Thyroid gland (tissue), 4 donors: Measurements from ENCODE around the gene DNAH17.

Experiments
- POLR2A ChIP-seq, 2 donors: fragments of 450-650 bp; IDR thresholded peaks; one replicate each; pipeline ENCODE4 v1.6.1; 2017; ENCODE audit warnings: antibody characterized with exemption in 2 of 2, mild to moderate bottlenecking in 2 of 2, moderate library complexity in 1 of 2
- TF ChIP-seq, protein P1 (sequence below), 6 experiments: fragments of 200-600 bp in 3 of 6; fragments of 450-650 bp in 3 of 6; sonication (generic) in 3 of 6; IDR thresholded peaks; one replicate each; pipeline ENCODE4 v1.5.1; 2016 to 2019; ENCODE audit warnings: antibody characterized with exemption in 6 of 6, mild to moderate bottlenecking in 2 of 6, inconsistent platforms in 1 of 6, moderate library complexity in 1 of 6

DNA sequence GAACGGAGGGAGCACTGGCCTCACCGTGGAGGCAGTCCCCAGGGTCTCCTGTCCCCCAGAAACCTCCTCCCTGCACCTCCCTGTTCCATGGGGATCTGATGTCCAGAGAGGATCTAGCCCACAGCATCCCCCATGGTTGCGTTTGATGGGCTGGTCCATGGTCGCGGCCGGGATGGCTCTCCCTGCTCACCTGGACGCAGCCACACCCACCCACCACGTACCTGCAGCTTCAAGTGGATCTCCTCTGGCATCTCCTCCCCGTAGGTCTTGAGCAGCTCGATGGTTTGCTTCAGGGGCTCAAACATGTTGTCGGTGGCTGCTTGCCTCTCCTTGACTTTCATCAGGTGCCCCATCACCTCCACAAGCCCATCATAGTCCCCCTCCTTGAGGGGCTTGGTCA lies 47.9 kb downstream of the DNAH17 start:
- TF ChIP-seq, protein P1, sequence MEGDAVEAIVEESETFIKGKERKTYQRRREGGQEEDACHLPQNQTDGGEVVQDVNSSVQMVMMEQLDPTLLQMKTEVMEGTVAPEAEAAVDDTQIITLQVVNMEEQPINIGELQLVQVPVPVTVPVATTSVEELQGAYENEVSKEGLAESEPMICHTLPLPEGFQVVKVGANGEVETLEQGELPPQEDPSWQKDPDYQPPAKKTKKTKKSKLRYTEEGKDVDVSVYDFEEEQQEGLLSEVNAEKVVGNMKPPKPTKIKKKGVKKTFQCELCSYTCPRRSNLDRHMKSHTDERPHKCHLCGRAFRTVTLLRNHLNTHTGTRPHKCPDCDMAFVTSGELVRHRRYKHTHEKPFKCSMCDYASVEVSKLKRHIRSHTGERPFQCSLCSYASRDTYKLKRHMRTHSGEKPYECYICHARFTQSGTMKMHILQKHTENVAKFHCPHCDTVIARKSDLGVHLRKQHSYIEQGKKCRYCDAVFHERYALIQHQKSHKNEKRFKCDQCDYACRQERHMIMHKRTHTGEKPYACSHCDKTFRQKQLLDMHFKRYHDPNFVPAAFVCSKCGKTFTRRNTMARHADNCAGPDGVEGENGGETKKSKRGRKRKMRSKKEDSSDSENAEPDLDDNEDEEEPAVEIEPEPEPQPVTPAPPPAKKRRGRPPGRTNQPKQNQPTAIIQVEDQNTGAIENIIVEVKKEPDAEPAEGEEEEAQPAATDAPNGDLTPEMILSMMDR (IDR thresholded peaks at IDR 0.05) = no peak
- no peak for TF ChIP-seq POLR2A (IDR thresholded peaks at IDR 0.05)
